HepG2 (cell line): Measurements from ENCODE around the gene LMAN2. TPM values are rescaled to one million over a fixed set of nuclear protein-coding genes. Genes with fewer than 3 reads are reported as not detected.
"Not testable (repeated sequence)": the region's sequence is repeated elsewhere in the genome, so short reads cannot be mapped to it uniquely, and the experiment has no call there.

Experiments
- ATAC-seq: fragments of 200-7000 bp; cut with Tn5 transposase; 3 replicates; pipeline ENCODE4 v1.9.1; 2020; ENCODE audit warnings: mild to moderate bottlenecking, moderate library complexity
- BruUV-seq: library from RNA; stranded (reverse); fragments of 400-500 nt; replicated peaks from 2 replicates; lab custom pipeline; 2021; lab: Mats Ljungman, UMichigan
- CTCF ChIA-PET: fragments of 300-600 bp; formaldehyde crosslinking; extraction: SDS; loops from one replicate; lab custom pipeline; 2021; ENCODE audit warnings: low total read pairs, inconsistent platforms, low intra/inter-chr PET ratio; lab: Yijun Ruan, JAX
- POLR2A ChIA-PET: fragments of 350-600 bp; sonication (Branson Sonifier 250); formaldehyde crosslinking; loops from one replicate; lab custom pipeline; 2020; ENCODE audit warnings: antibody characterized with exemption, inconsistent platforms; lab: Yijun Ruan, JAX
- DNase-seq: peaks from one replicate; pipeline ENCODE4 v3.0.0-alpha.2; 2015; ENCODE audit warnings: low spot score
- FAIRE-seq: peaks from 3 replicates; lab custom pipeline; 2011; peaks lifted over from hg19 to GRCh38; lab: Jason Lieb, UNC
- H2AFZ ChIP-seq: one replicate; pipeline ENCODE4 v1.6.1; 2011; ENCODE audit warnings: low read length, inconsistent platforms
- H3K27ac ChIP-seq: fragments of 300-600 bp; 3 replicates; pipeline ENCODE4 v1.8.0; 2011; ENCODE audit warnings: mixed run types, mild to moderate bottlenecking, mixed read lengths, low read length, inconsistent platforms; ENCODE audit not compliant: insufficient read depth; ENCODE audit errors: extremely low read length
- H3K27me3 ChIP-seq, 2 experiments: fragments of 200-600 bp in 1 of 2; 2 replicates in 1 of 2; 3 replicates in 1 of 2; pipeline versions ENCODE4 v1.6.0 to v1.8.0; 2011; ENCODE audit warnings: low read length in 2 of 2, mild to moderate bottlenecking in 2 of 2, moderate library complexity in 2 of 2, inconsistent platforms in 1 of 2; ENCODE audit not compliant: insufficient read depth in 2 of 2, control insufficient read depth in 1 of 2
- H3K36me3 ChIP-seq, 2 experiments: fragments of 200-600 bp in 1 of 2; replicated peaks in 1 of 2; 2 replicates in 1 of 2; 3 replicates in 1 of 2; pipeline versions ENCODE4 v1.5.1 to v1.8.0; 2011; ENCODE audit warnings: low read length in 2 of 2, inconsistent platforms in 1 of 2; ENCODE audit not compliant: insufficient read depth in 2 of 2, control insufficient read depth in 1 of 2
- H3K4me1 ChIP-seq: 2 replicates; pipeline ENCODE4 v1.5.1; 2012; ENCODE audit warnings: low read length, inconsistent platforms; ENCODE audit not compliant: insufficient read depth
- H3K4me2 ChIP-seq: 2 replicates; pipeline ENCODE4 v1.6.0; 2011; ENCODE audit warnings: low read depth, low read length, inconsistent platforms
- H3K4me3 ChIP-seq, 3 experiments: fragments of 200-600 bp in 1 of 3; sonication (generic), shearing (Covaris generic) in 1 of 3; replicated peaks in 1 of 3; 2 replicates each; pipeline ENCODE4 v1.5.1; 2011 to 2016; ENCODE audit warnings: low read length in 3 of 3, inconsistent platforms in 2 of 3, low read depth in 2 of 3, mild to moderate bottlenecking in 2 of 3, control low read depth in 1 of 3, mixed read lengths in 1 of 3; ENCODE audit not compliant: insufficient read depth in 1 of 3
- H3K79me2 ChIP-seq: one replicate; pipeline ENCODE4 v1.6.1; 2011; ENCODE audit warnings: low read length, inconsistent platforms; ENCODE audit not compliant: insufficient read depth
- H3K9ac ChIP-seq: 2 replicates; pipeline ENCODE4 v1.6.0; 2011; ENCODE audit warnings: mild to moderate bottlenecking, low read depth, low read length, inconsistent platforms; ENCODE audit not compliant: insufficient read depth
- H3K9me3 ChIP-seq: 2 replicates; pipeline ENCODE4 v1.5.1; 2012; ENCODE audit warnings: mild to moderate bottlenecking, low read length
- H4K20me1 ChIP-seq: 2 replicates; pipeline ENCODE4 v1.6.0; 2011; ENCODE audit warnings: inconsistent platforms, mild to moderate bottlenecking, low read length, moderate library complexity; ENCODE audit not compliant: insufficient read depth
- GTF3A ChIP-seq: sonication (generic); formaldehyde crosslinking; conservative IDR thresholded peaks from 2 replicates; pipeline ENCODE4 v1.4.0; 2020; ENCODE audit warnings: mild to moderate bottlenecking, missing genetic modification reagents
- NFIC ChIP-seq: IDR thresholded peaks from 2 replicates; pipeline ENCODE4 v1.6.1; 2012; ENCODE audit warnings: mild to moderate bottlenecking, low read length, inconsistent platforms
- NFKBIZ ChIP-seq: IDR thresholded peaks from 2 replicates; pipeline ENCODE4 v1.6.1; 2018; ENCODE audit warnings: missing genetic modification reagents, missing compliant biosample characterization
- PAXIP1 ChIP-seq: sonication (generic); formaldehyde crosslinking; conservative IDR thresholded peaks from 2 replicates; pipeline ENCODE4 v1.4.0; 2020; ENCODE audit warnings: mild to moderate bottlenecking, missing genetic modification reagents, moderate library complexity
- RARG ChIP-seq: sonication (generic); formaldehyde crosslinking; IDR thresholded peaks from 2 replicates; pipeline ENCODE4 v1.4.0; 2020; ENCODE audit warnings: low read depth, mild to moderate bottlenecking, missing genetic modification reagents
- ZNF350 ChIP-seq: sonication (generic); formaldehyde crosslinking; IDR thresholded peaks from 2 replicates; pipeline ENCODE4 v1.4.0; 2020; ENCODE audit warnings: mild to moderate bottlenecking, low read depth, missing genetic modification reagents, borderline replicate concordance
- WGBS: methylation state at CpG from one replicate; pipeline ENCODE4 v1.1.6; 2017; ENCODE audit warnings: low lambda C conversion rate; 5-methylcytosine and 5-hydroxymethylcytosine counted together
- in situ Hi-C: cut with HindIII; loops from 2 replicates; pipeline ENCODE4 v1.10.0; 2017; ENCODE audit warnings: low pct_unique_long_range_greater_than_20kb; ENCODE audit not compliant: extremely low pct_ligation_motif_present
- intact Hi-C: fragments of 100-400 bp; cut with micrococcal nuclease; formaldehyde crosslinking; loops from one replicate; pipeline ENCODE4 v1.10.0; 2022; ENCODE audit not compliant: unreplicated experiment
- polyA plus RNA-seq, 8 experiments: library from polyadenylated mRNA; depleted of rRNA in 3 of 8; stranded (reverse) in 7 of 8; unstranded in 1 of 8; fragments of >200 nt; fragmentation: Illumina TruSeq in 4 of 8; extraction: Trizol in 4 of 8; gene quantifications; 2 replicates each; pipeline versions ENCODE4 v1.2.1 to v1.2.3, GENCODE V29; 2011 to 2016; ENCODE audit warnings: low read depth in 4 of 8, missing spikeins in 1 of 8, mixed read lengths in 1 of 8; ENCODE audit not compliant: insufficient read depth in 1 of 8
- total RNA-seq, 5 experiments: library from RNA; depleted of rRNA; stranded (reverse); fragments of >200 nt; fragmentation: Illumina TruSeq; extraction: Trizol; gene quantifications; 2 replicates each; pipeline ENCODE4 v1.2.3, GENCODE V29; 2016; ENCODE audit warnings: low read depth in 1 of 5
- TF ChIP-seq, protein P1 (sequence below): sonication (generic); formaldehyde crosslinking; IDR thresholded peaks from 2 replicates; pipeline ENCODE4 v1.5.1; 2020; ENCODE audit warnings: mild to moderate bottlenecking, missing genetic modification reagents, moderate library complexity
- TF ChIP-seq, protein P2 (sequence below): sonication (generic); formaldehyde crosslinking; IDR thresholded peaks from 2 replicates; pipeline ENCODE4 v1.5.0; 2020; ENCODE audit warnings: missing genetic modification reagents, mild to moderate bottlenecking, borderline replicate concordance

Gene LMAN2
- total and polyA plus RNA-seq, 2 of the 13 experiments (the other 11 are each of a cell fraction or from before 2014, with no cell fraction given) = 191 to 197 TPM

DNA sequence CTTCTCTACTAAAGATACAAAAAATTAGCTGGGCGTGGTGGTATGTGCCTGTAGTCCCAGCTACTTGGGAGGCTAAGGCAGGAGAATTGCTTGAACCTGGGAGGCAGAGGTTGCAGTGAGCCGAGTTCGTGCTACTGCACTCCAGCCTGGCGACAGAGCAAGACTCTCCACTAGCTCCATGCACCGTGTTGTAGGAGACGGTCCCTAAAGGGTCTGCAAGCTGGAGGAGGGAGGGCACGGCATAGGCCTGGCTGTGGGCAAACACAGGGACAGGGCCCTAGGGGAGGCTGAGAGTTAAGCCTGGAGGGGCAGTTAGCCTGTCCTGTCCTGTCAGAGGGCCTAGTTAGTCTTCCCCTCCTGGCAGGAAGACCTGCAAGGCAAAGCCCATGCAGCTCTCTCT lies 9.3 kb upstream of the LMAN2 start:
- Histone ChIP-seq H3K4me3 (peak overlapping the region in 1 of 3 experiments; percentile 15; a peak in 1 of 6 replicates), H3K27me3 (peaks cover 0 to 23% of the 10 kb centered on the region in 2 experiments; a peak in 4 of 5 replicates), H3K4me1 (peaks cover 97% of the 10 kb centered on the region)
- no CpG with 5 or more reads among the region's 7 CpGs for WGBS
- ATAC-seq, H3K79me2 ChIP-seq, CTCF ChIA-PET, FAIRE-seq, H4K20me1 ChIP-seq, DNase-seq, H3K9me3 ChIP-seq, H3K27ac ChIP-seq, H2AFZ ChIP-seq, H3K4me2 ChIP-seq, H3K36me3 ChIP-seq, intact Hi-C loops, H3K9ac ChIP-seq, BruUV-seq: not testable (repeated sequence)
- POLR2A ChIA-PET = interaction anchor here (2.0 to 2.8 kb wide), 2 partner anchors 9 kb away, joined by 10 to 16 read pairs; partner anchors contain the start of gene LMAN2
- TF ChIP-seq, protein P1, sequence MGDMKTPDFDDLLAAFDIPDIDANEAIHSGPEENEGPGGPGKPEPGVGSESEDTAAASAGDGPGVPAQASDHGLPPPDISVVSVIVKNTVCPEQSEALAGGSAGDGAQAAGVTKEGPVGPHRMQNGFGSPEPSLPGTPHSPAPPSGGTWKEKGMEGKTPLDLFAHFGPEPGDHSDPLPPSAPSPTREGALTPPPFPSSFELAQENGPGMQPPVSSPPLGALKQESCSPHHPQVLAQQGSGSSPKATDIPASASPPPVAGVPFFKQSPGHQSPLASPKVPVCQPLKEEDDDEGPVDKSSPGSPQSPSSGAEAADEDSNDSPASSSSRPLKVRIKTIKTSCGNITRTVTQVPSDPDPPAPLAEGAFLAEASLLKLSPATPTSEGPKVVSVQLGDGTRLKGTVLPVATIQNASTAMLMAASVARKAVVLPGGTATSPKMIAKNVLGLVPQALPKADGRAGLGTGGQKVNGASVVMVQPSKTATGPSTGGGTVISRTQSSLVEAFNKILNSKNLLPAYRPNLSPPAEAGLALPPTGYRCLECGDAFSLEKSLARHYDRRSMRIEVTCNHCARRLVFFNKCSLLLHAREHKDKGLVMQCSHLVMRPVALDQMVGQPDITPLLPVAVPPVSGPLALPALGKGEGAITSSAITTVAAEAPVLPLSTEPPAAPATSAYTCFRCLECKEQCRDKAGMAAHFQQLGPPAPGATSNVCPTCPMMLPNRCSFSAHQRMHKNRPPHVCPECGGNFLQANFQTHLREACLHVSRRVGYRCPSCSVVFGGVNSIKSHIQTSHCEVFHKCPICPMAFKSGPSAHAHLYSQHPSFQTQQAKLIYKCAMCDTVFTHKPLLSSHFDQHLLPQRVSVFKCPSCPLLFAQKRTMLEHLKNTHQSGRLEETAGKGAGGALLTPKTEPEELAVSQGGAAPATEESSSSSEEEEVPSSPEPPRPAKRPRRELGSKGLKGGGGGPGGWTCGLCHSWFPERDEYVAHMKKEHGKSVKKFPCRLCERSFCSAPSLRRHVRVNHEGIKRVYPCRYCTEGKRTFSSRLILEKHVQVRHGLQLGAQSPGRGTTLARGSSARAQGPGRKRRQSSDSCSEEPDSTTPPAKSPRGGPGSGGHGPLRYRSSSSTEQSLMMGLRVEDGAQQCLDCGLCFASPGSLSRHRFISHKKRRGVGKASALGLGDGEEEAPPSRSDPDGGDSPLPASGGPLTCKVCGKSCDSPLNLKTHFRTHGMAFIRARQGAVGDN (CRISPR knock-in tag) = 0 out of 2 replicates have a peak, but pooled peaks have one; percentile 7
- in situ Hi-C loops = loop anchor here (5.0 to 25.0 kb wide), 2 partner anchors 48 to 823 kb away; partner anchors contain the start of genes CDHR2, MXD3 and RNF44

DNA sequence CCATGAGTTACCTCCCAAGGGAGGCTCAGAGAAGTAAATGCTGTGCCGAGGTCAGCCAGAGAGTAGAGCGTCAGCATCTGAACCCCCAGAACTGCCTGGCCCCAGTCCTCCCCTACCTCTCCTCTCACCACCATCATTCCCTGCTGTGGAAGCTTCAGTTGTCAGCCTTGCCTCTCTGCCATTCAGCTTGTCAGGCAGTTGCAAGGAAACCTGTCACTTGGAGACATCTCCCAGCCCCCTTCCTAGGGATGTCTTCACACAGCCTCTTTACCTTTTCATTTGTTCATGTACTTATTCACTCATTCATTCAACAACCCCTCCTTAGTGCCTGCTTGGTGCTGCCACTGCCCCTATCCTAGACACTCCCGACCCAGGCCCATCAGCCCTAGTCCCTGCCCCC lies 8.4 kb upstream of the LMAN2 start:
- ChIA-PET POLR2A (interaction anchor here (1.0 to 6.5 kb wide), 3 partner anchors 8 to 19 kb away, joined by 3 to 77 read pairs (median 16); partner anchors contain the start of gene LMAN2), CTCF (no interaction called here)
- in situ Hi-C loops = loop anchor here (5.0 to 25.0 kb wide), 2 partner anchors 48 to 823 kb away; partner anchors contain the start of genes CDHR2, MXD3 and RNF44
- intact Hi-C loops = no loop called here
- Histone ChIP-seq H3K4me3 (no peak overlapping the region), H3K9me3 (no peaks in the 10 kb centered on the region), H3K4me2 (no peak overlapping the region), H4K20me1 (no peaks in the 10 kb centered on the region), H3K79me2 (no peaks in the 10 kb centered on the region), H3K9ac (no peak overlapping the region), H3K27ac (no peak overlapping the region), H2AFZ (no peak overlapping the region), H3K4me1 (peaks cover 97% of the 10 kb centered on the region), H3K36me3 (no peaks in the 10 kb centered on the region), H3K27me3 (peaks cover 0 to 23% of the 10 kb centered on the region in 2 experiments; a peak in 4 of 5 replicates)
- no peak for DNase-seq
- ATAC-seq = no peak
- no TSS peak for BruUV-seq
- WGBS = 20% methylated on average over 2 of the region's 3 CpGs
- FAIRE-seq = no peak
- TF ChIP-seq PAXIP1 (CRISPR knock-in tag) (no peak), RARG (CRISPR knock-in tag) (no peak), NFKBIZ (CRISPR knock-in tag) (no peak), GTF3A (CRISPR knock-in tag) (no peak), ZNF350 (no peak), NFIC (no peak)
- TF ChIP-seq, protein P2, sequence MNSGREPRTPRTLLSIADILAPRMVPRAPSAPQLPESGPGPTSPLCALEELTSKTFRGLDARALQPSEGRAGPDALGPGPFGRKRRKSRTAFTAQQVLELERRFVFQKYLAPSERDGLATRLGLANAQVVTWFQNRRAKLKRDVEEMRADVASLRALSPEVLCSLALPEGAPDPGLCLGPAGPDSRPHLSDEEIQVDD (CRISPR knock-in tag) = no peak
